Measurements from ENCODE around the gene PRG3.

DNA sequence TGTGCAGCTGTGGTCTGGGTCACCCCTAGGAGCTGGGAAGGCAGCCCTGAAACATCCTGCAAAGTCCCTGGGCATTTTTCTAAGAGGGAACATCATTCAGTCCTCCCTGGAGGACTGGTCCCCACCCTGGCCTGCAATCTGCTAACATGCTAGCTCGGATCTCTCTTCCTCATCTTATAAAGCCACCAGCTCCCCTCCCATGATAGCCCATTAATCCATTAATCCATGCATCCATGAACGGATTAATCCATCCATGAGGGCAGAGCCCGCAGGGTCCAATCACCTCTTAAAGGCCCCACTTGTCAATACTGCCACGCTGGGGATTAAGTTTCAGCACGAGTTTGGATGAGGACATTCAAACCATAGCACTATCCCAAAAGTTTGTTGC, 12.1 kb downstream of the PRG3 start:
- TF ChIP-seq, protein P1, sequence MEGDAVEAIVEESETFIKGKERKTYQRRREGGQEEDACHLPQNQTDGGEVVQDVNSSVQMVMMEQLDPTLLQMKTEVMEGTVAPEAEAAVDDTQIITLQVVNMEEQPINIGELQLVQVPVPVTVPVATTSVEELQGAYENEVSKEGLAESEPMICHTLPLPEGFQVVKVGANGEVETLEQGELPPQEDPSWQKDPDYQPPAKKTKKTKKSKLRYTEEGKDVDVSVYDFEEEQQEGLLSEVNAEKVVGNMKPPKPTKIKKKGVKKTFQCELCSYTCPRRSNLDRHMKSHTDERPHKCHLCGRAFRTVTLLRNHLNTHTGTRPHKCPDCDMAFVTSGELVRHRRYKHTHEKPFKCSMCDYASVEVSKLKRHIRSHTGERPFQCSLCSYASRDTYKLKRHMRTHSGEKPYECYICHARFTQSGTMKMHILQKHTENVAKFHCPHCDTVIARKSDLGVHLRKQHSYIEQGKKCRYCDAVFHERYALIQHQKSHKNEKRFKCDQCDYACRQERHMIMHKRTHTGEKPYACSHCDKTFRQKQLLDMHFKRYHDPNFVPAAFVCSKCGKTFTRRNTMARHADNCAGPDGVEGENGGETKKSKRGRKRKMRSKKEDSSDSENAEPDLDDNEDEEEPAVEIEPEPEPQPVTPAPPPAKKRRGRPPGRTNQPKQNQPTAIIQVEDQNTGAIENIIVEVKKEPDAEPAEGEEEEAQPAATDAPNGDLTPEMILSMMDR (IDR thresholded peaks at IDR 0.05): no peak
- TF ChIP-seq POLR2A (IDR thresholded peaks at IDR 0.05): no peak
